ENCODE measurements around the gene HLA-DMA. TPM values are rescaled to one million over a fixed set of nuclear protein-coding genes. Genes with fewer than 3 reads are reported as not detected.

HLA-DMA gene
- total RNA-seq, 2 experiments from 2014 or later = 11.8 TPM

DNA sequence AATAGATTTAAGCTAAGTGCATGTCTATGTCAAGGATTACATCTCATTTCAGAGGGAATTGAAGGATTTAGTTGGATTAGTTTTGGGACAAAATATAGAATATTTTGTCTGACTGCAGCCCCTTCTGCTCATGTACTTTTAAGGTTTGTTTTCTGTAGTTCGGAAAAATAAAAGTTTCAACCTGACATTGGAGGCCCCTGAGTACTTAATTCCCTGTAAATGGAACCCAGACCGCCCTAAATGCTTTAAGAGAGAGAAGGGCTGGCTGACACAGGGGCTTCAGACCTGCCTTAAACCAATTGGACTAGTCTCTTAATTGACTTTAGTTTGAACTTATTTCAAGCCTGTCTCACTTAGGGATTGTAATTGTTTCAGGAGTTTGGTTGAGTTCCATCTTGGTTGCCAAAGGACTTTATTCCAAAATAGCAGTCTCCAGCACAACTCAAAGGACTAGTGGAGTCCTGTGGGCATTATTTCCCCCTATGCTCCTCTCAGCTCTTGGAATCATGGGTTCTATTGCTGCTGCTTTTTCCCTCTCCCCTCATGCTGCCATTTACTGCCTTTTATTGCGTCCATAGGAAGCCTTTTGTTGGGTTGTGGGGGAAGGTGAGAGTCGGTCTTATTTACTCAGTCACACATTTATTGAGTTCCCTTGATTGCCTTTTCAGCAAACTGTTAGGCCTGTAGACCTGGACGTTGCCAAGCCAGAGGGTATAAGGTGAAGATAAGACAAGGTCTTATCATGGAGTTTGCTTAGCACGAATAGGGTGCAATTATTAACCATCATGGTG is 30.0 kb upstream of the HLA-DMA start:
- H3K4me3 Mint-ChIP-seq = no peak overlapping the region

DNA sequence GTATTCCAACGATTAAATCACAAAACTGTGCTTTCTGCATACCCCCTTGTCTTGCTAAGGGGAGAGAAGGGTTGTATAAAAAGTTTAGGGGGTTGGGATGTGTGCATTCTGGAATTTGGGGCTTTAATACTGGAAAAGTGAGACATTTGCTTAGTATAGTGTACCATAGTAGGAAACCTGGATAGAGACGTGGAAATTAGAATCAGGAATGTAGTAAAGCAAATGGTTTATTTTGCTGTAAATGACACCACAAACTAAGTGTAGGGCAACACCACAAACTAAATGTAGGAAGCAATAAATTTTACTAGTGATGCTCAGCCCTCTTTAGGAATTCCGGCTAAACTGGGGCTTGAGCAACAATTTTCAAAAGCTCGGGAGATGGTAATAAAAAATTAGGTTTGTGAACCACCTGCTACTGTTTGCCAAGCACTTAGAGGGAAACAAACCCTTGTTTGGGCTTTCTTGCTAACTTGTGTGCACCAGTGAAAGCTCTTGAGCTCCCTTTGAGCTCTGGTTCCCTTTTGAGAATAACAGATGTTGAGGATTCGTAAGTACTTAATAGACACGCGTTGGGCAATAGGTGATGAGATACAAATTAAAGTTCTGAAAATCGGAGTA is 29.3 kb upstream of the HLA-DMA start:
- no peak for ATAC-seq
- POLR2A ChIA-PET = interaction anchor here (0.6 to 3.7 kb wide), 4 partner anchors 11 to 88 kb away, joined by 3 to 71 read pairs (median 4); partner anchors contain the start of gene BRD2
- CTCF ChIA-PET = interaction anchor here (0.6 to 7.6 kb wide), 11 partner anchors 11 to 143 kb away, joined by 3 to 172 read pairs (median 4); partner anchors contain the start of genes BRD2, HLA-DMA and TAP2
- no peak overlapping the region for H3K4me3 Mint-ChIP-seq
- H3K9me3 Mint-ChIP-seq (ENCODE audit: low read depth) = no peaks in the 10 kb centered on the region
- H3K27ac Mint-ChIP-seq = peak overlapping the region; percentile 22
- peaks cover 27% of the 10 kb centered on the region for H3K4me1 Mint-ChIP-seq
- DNase-seq = no peak
- H3K27me3 Mint-ChIP-seq = no peaks in the 10 kb centered on the region
- intact Hi-C loops (cut with DNase I, micrococcal nuclease) = no loop called here
- peaks cover 45% of the 10 kb centered on the region for H3K36me3 Mint-ChIP-seq (ENCODE audit: low read depth)

More for the DNA sequence above, 30.0 kb upstream of the HLA-DMA start:
- POLR2A ChIA-PET = interaction anchor here (0.6 to 3.7 kb wide), 5 partner anchors 12 to 89 kb away, joined by 3 to 71 read pairs (median 4); partner anchors contain the start of gene BRD2
- H3K27ac Mint-ChIP-seq = no peak overlapping the region
- CTCF ChIA-PET = interaction anchor here (0.6 to 7.6 kb wide), 19 partner anchors 12 to 409 kb away, joined by 3 to 172 read pairs (median 27); partner anchors contain the start of genes BRD2, HLA-DMA, HLA-DMB and KIFC1
- H3K36me3 Mint-ChIP-seq (ENCODE audit: low read depth) = peaks cover 38% of the 10 kb centered on the region
- no peaks in the 10 kb centered on the region for H3K27me3 Mint-ChIP-seq
- H3K9me3 Mint-ChIP-seq (ENCODE audit: low read depth) = no peaks in the 10 kb centered on the region
- ATAC-seq = no peak
- intact Hi-C loops (cut with DNase I, micrococcal nuclease) = no loop called here
- DNase-seq = no peak
- H3K4me1 Mint-ChIP-seq = peaks cover 20% of the 10 kb centered on the region

DNA sequence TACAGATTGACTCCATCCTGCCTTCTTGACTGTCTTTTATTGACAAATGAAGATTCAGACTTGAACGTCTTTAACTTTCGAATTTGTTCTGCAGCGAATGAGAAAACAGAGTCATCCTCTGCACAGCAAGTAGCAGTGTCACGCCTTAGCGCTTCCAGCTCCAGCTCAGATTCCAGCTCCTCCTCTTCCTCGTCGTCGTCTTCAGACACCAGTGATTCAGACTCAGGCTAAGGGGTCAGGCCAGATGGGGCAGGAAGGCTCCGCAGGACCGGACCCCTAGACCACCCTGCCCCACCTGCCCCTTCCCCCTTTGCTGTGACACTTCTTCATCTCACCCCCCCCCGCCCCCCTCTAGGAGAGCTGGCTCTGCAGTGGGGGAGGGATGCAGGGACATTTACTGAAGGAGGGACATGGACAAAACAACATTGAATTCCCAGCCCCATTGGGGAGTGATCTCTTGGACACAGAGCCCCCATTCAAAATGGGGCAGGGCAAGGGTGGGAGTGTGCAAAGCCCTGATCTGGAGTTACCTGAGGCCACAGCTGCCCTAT is 27.7 kb upstream of the HLA-DMA start:
- Mint-ChIP-seq H3K9me3 (ENCODE audit: low read depth) (no peaks in the 10 kb centered on the region), H3K4me1 (peaks cover 43% of the 10 kb centered on the region), H3K27me3 (no peaks in the 10 kb centered on the region), H3K27ac (no peak overlapping the region), H3K36me3 (ENCODE audit: low read depth) (peaks cover 62% of the 10 kb centered on the region), H3K4me3 (no peak overlapping the region)
- intact Hi-C loops (cut with DNase I, micrococcal nuclease) = no loop called here
- DNase-seq = no peak
- ATAC-seq = no peak
- ChIA-PET CTCF (interaction anchor here (1.0 to 7.4 kb wide), 10 partner anchors 8 to 95 kb away, joined by 3 to 172 read pairs (median 6); partner anchors contain the start of genes BRD2, HLA-DMA and HLA-DMB), POLR2A (interaction anchor here (0.6 to 2.4 kb wide), 8 partner anchors 10 to 1241 kb away, joined by 3 to 41 read pairs (median 4); partner anchors contain the start of genes BRD2 and MSH5)

DNA sequence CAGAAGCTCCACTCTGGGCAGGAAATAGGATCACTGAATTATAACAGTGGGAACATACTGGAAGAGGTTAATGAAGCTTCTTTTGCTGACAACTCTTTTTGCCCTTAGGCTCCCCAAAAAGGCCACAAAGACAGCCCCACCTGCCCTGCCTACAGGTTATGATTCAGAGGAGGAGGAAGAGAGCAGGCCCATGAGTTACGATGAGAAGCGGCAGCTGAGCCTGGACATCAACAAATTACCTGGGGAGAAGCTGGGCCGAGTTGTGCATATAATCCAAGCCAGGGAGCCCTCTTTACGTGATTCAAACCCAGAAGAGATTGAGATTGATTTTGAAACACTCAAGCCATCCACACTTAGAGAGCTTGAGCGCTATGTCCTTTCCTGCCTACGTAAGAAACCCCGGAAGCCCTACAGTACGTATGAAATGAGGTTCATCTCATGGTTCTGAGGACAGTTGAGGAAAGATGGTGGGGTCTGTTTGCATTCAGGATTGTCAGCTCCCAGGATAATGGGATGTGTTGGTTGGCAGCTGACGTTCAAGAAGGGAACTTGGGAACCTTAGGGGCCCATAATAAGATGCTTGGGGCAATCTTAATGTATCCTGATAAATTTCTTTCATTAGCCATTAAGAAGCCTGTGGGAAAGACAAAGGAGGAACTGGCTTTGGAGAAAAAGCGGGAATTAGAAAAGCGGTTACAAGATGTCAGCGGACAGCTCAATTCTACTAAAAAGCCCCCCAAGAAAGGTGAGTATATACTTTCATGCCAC is 27.0 kb upstream of the HLA-DMA start:
- ATAC-seq (no peak), DNase-seq (no peak)
- H3K4me3 Mint-ChIP-seq = no peak overlapping the region
- ChIA-PET POLR2A (interaction anchor here (0.9 to 2.4 kb wide), 7 partner anchors 9 to 785 kb away, joined by 3 to 41 read pairs (median 4); partner anchors contain the start of gene BRD2), CTCF (interaction anchor here (0.6 to 3.6 kb wide), 10 partner anchors 9 to 312 kb away, joined by 3 to 36 read pairs (median 5); partner anchors contain the start of genes HLA-DMA and HLA-DMB)
- H3K27me3 Mint-ChIP-seq = no peaks in the 10 kb centered on the region
- no peaks in the 10 kb centered on the region for H3K9me3 Mint-ChIP-seq (ENCODE audit: low read depth)
- peaks cover 50% of the 10 kb centered on the region for H3K4me1 Mint-ChIP-seq
- peaks cover 68% of the 10 kb centered on the region for H3K36me3 Mint-ChIP-seq (ENCODE audit: low read depth)
- no peak overlapping the region for H3K27ac Mint-ChIP-seq
- intact Hi-C loops (cut with DNase I, micrococcal nuclease) = loop anchor here (10.0 kb wide), 2 partner anchors 785 to 1005 kb away; partner anchors contain the start of genes DXO (in 1 of the 2), GPSM3 (in 1 of the 2) and PBX2 (in 1 of the 2)

DNA sequence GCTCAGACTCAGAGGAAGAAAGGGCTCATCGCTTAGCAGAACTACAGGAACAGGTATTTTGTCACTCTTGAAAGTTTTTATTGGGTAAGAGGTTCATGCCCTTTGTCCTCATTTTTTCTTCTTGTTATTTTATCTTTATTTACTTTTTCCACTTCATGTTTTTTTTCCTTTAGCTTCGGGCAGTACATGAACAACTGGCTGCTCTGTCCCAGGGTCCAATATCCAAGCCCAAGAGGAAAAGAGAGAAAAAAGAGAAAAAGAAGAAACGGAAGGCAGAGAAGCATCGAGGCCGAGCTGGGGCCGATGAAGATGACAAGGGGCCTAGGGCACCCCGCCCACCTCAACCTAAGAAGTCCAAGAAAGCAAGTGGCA is 25.0 kb upstream of the HLA-DMA start:
- ATAC-seq (no peak), DNase-seq (no peak)
- ChIA-PET CTCF (interaction anchor here (1.1 to 13.4 kb wide), 4 partner anchors 10 to 92 kb away, joined by 3 to 197 read pairs (median 4); partner anchors contain the start of genes BRD2 and HLA-DMA), POLR2A (interaction anchor here (0.7 to 1.9 kb wide), 3 partner anchors 9 to 25 kb away, joined by 3 to 8 read pairs (median 5); partner anchors contain the start of genes BRD2 and HLA-DMA)
- intact Hi-C loops (cut with DNase I, micrococcal nuclease) = loop anchor here (10.0 kb wide), 2 partner anchors 783 to 1003 kb away; partner anchors contain the start of genes DXO (in 1 of the 2), GPSM3 (in 1 of the 2) and PBX2 (in 1 of the 2)
- H3K27ac Mint-ChIP-seq = peak overlapping the region; percentile 61
- no peak overlapping the region for H3K4me3 Mint-ChIP-seq
- no peaks in the 10 kb centered on the region for H3K9me3 Mint-ChIP-seq (ENCODE audit: low read depth)
- peaks cover 39% of the 10 kb centered on the region for H3K4me1 Mint-ChIP-seq
- no peaks in the 10 kb centered on the region for H3K27me3 Mint-ChIP-seq
- H3K36me3 Mint-ChIP-seq (ENCODE audit: low read depth) = peaks cover 88% of the 10 kb centered on the region

- no peak for DNase-seq
Measured at GRCh38 chr6:32977272-32977952, 24.5 kb upstream of the HLA-DMA start.

DNA sequence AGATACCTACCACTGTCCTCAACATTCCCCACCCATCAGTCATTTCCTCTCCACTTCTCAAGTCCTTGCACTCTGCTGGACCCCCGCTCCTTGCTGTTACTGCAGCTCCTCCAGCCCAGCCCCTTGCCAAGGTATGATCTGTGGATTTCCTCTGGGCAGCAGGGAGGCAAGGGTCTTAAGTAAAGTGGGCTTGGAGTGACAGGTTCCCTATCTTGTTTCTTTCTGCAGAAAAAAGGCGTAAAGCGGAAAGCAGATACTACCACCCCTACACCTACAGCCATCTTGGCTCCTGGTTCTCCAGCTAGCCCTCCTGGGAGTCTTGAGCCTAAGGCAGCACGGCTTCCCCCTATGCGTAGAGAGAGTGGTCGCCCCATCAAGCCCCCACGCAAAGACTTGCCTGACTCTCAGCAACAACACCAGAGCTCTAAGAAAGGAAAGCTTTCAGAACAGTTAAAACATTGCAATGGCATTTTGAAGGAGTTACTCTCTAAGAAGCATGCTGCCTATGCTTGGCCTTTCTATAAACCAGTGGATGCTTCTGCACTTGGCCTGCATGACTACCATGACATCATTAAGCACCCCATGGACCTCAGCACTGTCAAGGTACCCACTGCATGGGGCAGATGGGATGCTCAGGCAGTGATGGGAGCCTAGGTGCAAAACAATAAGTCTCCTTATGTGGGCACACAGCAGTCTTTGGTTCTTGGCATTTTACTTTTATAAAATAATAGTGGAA is 23.6 kb upstream of the HLA-DMA start:
- intact Hi-C loops (cut with DNase I, micrococcal nuclease) = loop anchor here (10.0 kb wide), 2 partner anchors 782 to 1002 kb away; partner anchors contain the start of genes DXO (in 1 of the 2), GPSM3 (in 1 of the 2) and PBX2 (in 1 of the 2)

More at GRCh38 chr6:32977272-32977952, 24.5 kb upstream of the HLA-DMA start:
- Mint-ChIP-seq H3K9me3 (ENCODE audit: low read depth) (no peaks in the 10 kb centered on the region), H3K27me3 (no peaks in the 10 kb centered on the region), H3K4me1 (peaks cover 39% of the 10 kb centered on the region), H3K4me3 (no peak overlapping the region), H3K36me3 (ENCODE audit: low read depth) (peaks cover 93% of the 10 kb centered on the region), H3K27ac (peak overlapping the region; percentile 55)
- no peak for ATAC-seq
- ChIA-PET POLR2A (interaction anchor here (0.7 to 1.9 kb wide), 3 partner anchors 9 to 25 kb away, joined by 3 to 8 read pairs (median 5); partner anchors contain the start of genes BRD2 and HLA-DMA), CTCF (interaction anchor here (1.1 to 13.4 kb wide), 5 partner anchors 7 to 92 kb away, joined by 3 to 197 read pairs (median 6); partner anchors contain the start of genes BRD2 and HLA-DMA)
- intact Hi-C loops (cut with DNase I, micrococcal nuclease) = loop anchor here (10.0 kb wide), 2 partner anchors 783 to 1003 kb away; partner anchors contain the start of genes DXO (in 1 of the 2), GPSM3 (in 1 of the 2) and PBX2 (in 1 of the 2)

DNA sequence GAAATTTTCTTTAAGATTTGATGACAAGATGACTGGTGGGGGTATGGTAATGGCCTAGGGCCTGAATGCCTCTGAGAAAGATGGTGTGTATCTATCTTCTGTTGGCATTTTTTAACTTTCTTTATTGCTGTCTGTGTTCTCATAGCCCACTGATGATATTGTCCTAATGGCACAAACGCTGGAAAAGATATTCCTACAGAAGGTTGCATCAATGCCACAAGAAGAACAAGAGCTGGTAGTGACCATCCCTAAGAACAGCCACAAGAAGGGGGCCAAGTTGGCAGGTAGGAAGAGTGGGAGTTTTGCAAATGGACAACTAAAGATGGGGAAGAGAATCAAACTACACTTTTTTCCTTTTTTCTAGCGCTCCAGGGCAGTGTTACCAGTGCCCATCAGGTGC is 23.0 kb upstream of the HLA-DMA start:
- Mint-ChIP-seq H3K4me1 (peaks cover 39% of the 10 kb centered on the region), H3K36me3 (ENCODE audit: low read depth) (peaks cover 96% of the 10 kb centered on the region), H3K9me3 (ENCODE audit: low read depth) (no peaks in the 10 kb centered on the region), H3K27ac (peak overlapping the region; percentile 81), H3K4me3 (peak overlapping the region; percentile 98), H3K27me3 (no peaks in the 10 kb centered on the region)
- no peak for ATAC-seq
- no peak for DNase-seq
- ChIA-PET POLR2A (interaction anchor here (0.7 kb wide), 1 partner anchor 9 kb away, joined by 3 read pairs; no protein-coding TSS in a partner anchor), CTCF (interaction anchor here (0.5 to 13.4 kb wide), 5 partner anchors 8 to 108 kb away, joined by 3 to 197 read pairs (median 7); partner anchors contain the start of gene HLA-DMA)
- intact Hi-C loops (cut with DNase I, micrococcal nuclease) = loop anchor here (10.0 kb wide), 2 partner anchors 781 to 1001 kb away; partner anchors contain the start of genes DXO (in 1 of the 2), GPSM3 (in 1 of the 2) and PBX2 (in 1 of the 2)

More for the DNA sequence above, 23.6 kb upstream of the HLA-DMA start:
- no peaks in the 10 kb centered on the region for H3K27me3 Mint-ChIP-seq
- H3K36me3 Mint-ChIP-seq (ENCODE audit: low read depth) = peaks cover 95% of the 10 kb centered on the region
- POLR2A ChIA-PET = no interaction called here
- DNase-seq (no peak), ATAC-seq (no peak)
- CTCF ChIA-PET = interaction anchor here (1.0 to 13.4 kb wide), 4 partner anchors 8 to 43 kb away, joined by 6 to 197 read pairs (median 90); partner anchors contain the start of gene HLA-DMA
- peaks cover 39% of the 10 kb centered on the region for H3K4me1 Mint-ChIP-seq
- H3K9me3 Mint-ChIP-seq (ENCODE audit: low read depth) = no peaks in the 10 kb centered on the region
- H3K27ac Mint-ChIP-seq = peak overlapping the region; percentile 81
- peak overlapping the region; percentile 98 for H3K4me3 Mint-ChIP-seq
